HG03108 (cell line): ENCODE measurements around the gene IFITM1.
"Not testable (repeated sequence)": the region's sequence is repeated elsewhere in the genome, so short reads cannot be mapped to it uniquely, and the experiment has no call there.

Source experiments
- ATAC-seq: cut with Tn5 transposase; IDR thresholded peaks from one replicate; pipeline ENCODE4 v1.9.1; 2021; ENCODE audit warnings: moderate library complexity; ENCODE audit not compliant: unreplicated experiment

IFITM1 gene

DNA sequence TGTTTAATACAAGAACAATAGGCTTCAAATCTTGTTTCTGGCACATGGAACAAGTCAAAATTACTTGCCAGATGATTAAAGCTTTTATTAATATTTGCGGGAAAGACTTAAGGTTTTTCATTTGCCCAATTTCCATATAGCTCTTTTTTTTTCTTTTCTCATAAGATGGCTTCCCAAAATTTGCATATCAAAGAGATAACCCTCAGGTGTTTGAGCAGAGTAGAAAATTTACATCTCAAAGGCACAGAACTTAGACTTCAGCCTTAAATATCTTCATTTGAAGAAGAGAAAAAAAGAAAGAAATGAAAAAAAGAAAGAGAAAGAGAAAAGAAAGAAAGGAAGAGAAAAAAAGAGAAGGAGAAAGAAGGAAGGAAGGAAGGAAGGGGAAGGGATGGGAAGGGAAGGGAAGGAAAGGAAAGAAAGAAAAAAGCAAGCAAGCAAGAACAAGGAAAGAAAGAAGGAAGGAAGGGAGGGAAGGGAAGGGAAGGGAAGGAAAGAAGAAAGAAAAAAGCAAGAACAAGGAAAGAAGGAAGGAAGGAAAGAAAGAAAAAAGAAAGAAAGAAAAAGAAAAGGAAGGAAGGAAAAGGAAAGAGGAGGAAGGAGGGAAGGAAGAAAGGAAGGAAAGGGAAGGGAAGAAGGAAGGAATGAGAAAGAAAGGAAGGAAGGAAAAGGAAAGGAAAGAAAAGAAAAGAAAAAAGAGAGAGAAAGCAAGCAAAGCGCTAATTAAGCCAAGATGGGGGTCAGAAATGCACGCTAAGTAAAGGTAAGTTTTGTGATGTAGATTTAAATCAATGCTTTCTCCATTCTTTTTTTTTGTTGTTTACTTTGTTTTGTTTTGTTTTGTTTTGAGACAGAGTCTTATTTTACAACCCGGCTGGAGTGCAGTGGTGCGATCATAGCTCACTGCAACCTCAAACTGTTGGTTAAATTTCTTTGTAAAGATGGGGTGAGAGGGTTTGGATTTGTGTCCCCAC is 27.0 kb downstream of the IFITM1 start:
- ATAC-seq = no peak

DNA sequence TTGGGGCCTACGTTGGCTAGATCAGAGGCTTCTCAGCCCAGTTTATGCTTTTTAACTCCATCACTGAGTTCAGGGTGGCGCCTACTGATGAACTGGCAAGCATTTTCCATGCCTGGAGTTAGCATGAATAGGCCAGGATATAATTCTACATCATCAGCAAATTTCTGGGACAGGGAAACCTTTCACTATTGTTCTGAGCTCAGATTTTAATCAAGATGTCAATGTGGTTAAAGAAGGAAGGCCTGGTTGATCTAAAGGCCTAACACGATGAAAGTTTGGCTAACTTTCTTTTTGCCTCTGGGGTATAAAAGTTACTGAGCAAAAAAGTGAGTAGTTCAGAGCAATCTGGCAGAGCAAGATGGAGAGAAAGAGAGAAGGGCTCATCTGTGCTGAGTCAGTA is 28.5 kb downstream of the IFITM1 start:
- ATAC-seq = no peak

DNA sequence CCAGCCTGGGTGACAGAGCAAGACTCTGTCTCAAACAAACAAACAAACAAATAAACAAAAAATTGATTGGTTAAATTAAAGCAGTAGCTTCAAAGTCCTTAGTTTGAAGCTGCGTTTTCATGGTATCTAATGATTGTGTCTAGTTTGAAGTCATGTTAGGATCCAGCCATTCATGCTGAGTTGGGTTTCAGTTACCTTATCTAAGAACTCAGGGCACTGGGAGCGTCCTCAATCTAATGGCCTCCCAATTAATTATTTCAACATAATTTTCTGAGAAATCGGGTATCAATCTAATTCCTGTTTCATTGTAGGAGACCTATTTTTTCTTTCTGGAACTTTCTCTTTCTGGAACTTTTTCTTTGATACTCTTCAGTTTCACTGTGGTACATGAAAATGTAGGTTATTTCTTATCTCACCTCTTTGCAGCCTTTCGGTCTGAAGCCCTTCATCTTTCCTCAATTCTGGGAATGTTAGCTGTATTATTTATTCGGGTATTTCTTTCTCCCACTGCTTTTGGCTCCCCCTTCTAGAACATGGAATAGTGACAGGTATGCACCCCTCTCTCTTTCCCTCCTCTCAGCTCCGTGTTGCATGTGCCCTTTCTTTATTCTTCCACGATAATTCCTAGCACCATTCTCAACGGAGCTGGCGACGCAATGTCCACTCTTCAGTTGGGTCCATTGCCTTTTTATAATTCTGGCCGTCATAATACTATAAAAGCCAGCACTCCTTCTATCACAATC is 31.2 kb downstream of the IFITM1 start:
- ATAC-seq = no peak

DNA sequence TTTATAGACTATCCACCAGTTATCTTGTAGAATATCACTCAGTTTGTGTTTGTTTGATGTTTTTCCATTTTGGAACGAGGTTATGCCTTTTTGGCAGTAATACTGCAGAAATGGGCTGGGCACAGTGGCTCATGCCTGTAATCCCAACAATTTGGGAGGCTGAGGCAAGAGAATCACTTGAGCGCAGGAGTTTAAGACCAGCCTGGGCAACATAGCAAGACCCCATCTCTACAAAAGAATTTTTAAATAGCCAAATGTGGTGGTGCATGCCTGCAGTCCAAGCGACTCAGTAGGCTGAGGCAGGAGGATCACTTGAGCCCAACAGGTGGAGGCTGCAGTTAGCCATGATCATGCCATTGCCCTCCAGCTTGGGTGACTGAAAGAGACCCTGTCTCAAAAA is 32.7 kb downstream of the IFITM1 start:
- ATAC-seq = no peak

DNA sequence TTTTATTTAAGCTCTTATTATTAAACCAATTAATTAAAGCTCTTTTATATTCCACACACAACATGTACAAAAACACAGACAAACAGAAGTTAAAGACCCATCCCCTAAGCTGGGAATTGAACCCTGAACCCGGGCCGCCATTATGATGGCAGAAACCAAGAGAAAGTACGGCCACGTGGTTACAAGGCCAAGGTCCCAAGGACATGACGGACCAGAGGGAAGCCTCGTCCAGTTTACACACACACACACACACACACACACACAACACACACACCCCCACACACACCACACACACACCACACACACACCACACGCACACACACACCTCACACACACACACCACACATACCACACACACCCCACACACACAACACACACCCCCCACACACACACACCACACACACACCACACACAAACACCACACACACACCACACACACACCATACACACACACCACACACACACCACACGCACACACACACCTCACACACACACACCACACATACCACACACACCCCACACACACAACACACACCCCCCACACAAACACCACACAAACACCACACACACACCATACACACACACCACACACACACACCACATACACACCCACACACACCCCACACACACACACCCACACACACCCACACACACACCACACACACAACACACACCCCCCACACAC is 35.6 kb downstream of the IFITM1 start:
- ATAC-seq = not testable (repeated sequence)

DNA sequence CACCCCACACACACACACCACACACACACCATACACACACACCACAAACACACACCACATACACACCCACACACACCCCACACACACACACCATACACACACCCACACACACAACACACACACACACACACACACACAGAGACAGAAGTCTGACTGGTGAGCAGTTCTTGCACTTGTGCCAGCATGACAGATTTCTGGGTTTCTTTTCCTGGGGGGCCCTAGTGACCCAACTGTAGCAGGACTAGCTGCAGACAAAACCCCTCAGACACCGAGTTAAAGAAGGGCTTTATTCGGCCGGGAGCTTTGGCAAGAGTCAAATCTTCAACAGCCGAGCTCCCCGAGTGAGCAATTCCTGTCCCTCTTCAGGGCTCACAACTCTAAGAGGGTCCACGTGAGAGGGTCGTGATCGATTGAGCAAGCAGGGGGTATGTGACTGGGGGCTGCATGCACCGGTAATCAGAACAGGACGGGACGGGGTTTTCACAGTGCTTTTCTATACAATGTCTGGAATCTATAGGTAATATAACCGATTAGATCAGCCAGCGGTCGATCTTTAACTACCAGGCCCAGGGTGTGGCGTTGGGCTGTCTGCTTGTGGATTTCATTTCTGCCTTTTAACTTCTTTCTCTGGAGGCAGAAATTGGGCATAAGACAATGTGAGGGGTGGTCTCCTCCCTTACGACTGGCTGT is 36.3 kb downstream of the IFITM1 start:
- ATAC-seq = not testable (repeated sequence)

DNA sequence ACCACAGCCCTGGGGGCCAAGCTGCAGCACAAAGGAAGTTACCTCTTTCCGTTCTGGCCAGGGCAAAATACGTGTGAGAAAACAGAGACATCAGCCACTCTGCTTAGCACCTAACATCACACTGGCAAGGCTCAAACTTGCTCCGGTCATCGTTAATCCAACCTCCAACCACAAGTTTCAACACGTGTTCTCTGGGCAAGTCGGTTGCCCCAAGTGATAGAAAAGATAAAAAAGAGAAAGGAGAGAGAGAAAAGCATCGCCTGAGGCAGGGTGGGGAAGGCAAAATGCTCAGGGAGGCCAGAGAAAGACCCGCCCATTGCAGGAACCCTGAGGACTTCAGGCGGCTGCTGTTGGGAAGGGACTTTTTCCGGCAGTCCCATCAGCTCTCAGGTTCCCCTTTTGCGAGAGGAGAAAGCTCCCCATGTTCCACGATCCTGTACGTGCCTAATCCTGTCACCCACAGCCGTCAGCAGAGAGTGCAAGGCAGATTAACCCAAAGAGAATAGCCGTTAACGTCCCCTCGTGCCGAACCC is 36.9 kb downstream of the IFITM1 start:
- ATAC-seq = peak; percentile 45

DNA sequence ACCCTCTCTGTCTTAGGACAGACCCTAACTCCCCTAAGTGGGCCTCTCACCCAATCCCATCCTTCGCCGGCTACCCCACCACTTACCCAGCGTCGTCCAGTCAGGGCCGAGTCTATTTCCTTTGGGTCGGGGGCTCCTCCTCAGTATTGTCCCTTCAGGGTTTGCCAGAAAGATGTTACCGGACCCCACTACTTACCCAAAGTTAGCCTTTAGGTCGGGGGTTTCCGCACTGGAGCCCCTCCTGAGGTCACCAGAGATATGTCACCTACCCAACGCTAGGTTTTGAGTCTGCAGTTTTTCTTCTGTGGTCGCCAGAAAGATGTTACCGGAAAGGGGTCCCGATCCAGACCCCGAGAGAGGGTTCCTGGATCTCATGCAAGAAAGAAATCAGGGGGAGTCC is 37.6 kb downstream of the IFITM1 start:
- ATAC-seq = no peak

DNA sequence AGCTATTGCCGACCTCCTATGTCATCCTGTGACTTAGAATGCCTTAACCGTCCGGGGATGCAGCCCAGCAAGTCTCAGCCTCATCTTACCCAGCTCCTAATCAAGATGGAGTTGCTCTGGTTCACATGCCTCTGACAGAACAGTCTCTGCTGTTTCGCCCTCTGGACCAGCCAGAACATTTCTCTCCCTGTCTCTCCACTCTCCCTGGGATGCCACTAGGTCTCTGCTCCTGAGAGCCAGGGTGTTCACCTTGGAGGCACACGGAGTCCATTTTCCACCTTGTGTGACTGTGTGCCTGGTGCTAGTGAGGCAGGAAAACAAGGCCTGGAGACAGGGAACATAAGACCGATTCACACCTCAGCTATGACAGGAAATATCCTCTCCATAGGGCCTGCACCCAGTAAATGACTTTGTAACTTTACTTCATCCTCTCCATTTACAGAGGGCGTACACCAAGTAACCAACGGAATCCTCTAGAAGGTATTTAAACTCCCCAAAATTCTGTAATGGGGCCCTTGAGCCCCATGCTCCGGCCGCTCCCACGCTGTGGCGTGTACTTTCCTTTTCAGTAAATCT is 38.7 kb downstream of the IFITM1 start:
- no peak for ATAC-seq

DNA sequence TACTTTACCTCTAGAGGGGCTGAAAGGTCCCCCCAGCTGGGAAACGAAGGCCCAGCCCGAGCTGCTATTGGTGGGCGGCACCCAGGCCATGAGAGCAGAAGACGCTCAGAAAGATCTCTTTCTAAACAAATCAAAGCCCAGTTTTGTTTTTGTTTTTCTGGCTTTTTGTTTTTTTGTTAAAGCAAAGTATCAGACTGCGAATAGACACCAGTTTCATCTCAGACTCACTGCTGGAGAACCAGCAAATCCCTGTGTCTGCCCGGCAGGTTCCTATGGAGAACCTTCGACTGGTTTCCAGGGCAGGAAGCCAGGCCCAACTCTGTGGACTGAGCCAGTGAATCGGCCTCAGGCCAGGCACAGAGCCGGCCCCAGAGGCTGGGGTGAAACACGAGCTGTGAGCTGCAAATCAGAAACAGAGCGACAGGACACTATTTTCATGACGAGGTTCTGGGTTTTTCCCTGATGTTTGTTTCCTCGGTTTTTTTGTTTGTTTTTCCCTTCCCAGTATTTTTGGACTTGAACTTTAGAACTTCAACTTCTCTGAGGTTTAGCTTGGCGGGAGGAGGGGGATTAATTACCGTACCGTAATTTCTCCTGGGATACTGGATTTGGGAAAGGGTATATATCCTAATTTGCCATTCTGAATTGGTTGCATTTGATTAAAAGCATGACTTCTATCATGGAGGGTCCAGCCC is 39.5 kb downstream of the IFITM1 start:
- no peak for ATAC-seq

DNA sequence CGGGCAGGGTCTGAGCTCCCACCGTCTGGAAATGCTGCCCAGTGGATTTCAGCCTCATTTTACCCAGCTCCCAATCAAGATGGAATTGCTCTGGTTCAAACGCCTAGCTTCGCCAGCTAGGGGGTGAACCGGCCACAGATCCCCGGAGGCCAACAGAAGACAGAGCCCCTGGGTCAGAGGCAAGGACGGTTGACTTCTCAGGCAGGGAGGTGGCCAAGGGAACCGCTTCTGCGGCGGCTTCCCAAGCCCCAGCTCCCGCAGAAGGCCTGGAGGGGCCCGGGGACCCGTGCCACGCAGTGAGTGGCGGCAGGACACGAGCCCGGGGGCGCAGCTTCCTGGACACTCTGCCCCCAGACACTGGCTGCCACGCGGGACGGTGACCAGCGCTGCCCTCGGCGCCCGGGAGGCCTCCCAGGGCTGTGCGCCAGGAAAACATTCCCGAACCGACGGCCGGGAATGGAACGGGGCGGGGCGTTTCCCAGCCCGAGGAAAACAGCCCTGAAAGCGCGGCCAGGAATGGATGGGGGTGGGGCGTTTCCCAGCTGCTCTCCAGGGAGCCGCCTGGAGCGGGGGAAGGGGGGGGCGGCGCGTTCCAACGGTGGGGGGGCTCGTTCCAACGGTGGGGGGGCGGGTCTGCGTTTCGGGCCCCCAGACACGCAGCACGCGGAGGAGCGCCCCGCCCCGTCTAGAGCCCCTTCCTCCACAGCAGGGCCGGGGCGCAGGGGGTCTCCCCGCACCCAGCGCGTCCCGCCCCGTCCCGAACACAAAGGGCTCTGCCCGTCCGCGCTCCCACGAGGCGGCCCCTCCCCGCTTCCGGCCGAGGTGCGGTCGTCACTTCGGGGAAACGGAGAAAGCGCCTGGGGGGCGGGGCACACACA is 42.0 kb downstream of the IFITM1 start:
- peak; percentile 52 for ATAC-seq

DNA sequence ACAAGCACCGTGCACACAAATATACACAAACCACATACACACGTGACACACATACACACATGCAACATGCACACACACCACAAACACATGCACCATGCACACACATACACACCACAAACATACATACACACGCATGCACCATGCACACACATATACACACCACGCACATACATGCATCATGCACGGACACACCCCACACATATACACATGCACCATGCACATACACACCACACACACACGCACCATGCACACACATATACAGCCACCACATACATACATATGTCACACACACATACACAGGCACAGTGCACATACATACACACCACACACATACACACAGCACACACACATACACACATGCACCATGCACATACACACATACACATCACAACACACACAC is 42.8 kb downstream of the IFITM1 start:
- ATAC-seq = no peak

DNA sequence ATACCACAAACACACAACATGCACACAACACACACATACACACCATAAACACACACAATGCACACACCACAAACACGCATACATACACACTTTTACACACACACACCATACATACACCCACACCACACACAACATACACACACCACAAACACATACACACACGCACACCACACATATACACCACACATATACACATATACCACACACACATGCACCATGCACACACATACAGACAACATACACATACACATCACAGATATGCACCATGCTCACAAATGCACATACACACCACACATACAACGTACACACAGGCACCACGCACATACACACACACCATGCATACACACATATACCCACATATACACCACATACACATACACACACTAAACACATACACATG is 43.7 kb downstream of the IFITM1 start:
- no peak for ATAC-seq

DNA sequence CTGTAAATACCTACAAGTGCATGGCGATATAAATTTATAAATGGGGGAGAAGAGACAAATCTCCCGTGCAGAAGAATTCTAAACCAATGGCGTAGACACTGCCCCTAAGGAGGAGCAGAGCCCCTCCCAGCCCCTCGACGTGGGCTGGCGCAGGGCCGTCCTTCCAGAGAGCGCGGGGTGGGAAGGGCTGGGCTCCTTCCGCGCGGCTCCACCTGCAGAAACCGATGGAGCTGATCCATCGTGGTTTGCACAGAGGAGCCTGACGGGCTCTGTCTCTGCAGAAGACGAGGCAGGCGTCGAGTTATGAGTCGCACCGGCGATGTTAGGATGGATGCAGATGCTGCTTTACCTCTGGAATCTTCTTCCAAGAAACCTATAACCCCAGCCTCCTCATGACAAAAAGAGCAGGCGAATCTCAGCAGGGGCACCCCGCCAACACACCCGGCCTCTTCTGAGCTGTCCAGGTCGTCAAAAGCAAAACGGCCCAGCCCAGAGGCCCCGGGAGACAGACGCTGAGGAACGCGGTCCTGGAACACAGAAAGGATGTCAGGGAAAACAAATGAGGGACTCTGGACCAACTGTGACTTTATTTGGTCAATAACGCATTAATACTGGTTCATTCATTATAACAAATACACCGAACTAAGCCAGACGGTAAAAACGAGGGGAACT is 44.4 kb downstream of the IFITM1 start:
- no peak for ATAC-seq

DNA sequence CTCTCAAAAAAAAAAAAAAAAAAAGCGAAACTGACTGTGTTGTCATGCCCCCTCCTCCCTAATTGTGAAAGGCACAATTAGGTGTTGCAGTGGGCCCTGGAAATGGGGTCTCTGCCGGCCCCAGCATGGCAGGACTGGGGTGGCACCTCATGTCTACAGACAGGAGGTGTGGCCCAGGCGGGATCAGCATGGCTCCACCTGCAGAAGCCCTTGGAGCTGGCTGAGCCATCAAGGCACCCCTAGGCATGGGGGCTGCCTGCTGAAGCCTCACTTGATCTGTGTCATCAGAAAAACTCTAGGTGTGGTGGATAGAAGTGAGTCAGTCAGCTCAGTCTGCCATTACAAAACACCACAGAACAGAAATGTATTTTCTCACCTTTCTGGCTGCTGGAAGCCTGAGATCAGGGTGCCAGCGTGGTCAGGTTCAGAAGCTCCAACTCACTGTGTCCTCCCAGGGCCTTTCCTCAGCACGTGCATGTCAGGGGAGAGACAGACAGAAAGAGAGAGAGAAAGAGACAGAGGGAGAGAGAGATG is 45.4 kb downstream of the IFITM1 start:
- ATAC-seq = no peak

DNA sequence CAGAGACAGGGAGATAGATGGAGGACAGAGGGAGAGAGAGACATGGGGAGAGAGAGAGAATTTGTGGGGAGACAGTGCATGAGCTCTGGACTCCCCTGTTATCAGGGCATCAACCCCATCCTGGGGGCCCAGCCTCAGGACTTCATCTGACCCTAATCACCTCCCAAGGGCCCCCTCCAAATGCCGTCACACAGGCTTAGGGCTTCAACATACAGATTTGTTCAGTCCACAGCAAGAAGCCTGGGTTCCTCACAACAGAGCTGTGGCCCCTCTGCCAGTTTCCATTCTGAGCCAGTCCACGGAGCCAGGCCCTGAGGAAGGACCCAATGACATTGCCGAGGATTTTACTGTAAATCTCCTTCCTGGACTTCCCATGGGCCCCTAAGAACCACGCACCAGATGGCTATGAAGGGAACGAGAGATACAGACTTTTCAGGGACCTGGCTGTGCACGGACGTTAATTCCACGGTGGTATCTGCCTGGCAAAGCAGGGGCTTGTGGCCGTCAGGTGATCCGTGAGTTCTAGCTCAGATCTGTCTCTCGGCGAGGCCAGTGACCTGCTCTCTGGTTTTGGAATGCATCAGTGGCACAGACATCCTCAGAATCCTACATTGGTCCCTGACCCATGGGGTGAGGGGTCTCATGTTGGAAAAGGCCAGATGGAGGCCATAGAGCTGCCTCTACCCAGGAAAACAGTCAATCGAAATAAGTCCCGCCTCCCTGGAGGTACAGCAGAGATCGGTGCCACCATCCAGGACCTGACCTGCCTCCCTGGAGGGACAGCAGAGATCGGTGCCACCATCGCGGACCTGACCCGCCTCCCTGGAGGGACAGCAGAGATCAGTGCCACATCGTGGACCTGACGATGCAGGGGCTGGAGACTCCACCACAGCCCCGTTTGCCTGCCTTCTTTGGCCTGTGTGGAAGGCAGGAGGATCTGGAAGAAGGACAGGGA is 46.8 kb downstream of the IFITM1 start:
- ATAC-seq = no peak
